Measurements from ENCODE around the gene NKAIN2. TPM values are rescaled to one million over a fixed set of nuclear protein-coding genes. Genes with fewer than 3 reads are reported as not detected.
"Not testable (repeated sequence)": the region's sequence is repeated elsewhere in the genome, so short reads cannot be mapped to it uniquely, and the experiment has no call there.

Gene NKAIN2
- total RNA-seq, 1 donor = 16.7 TPM

GRCh38 chr6:124164343-124164742 lies 360.7 kb downstream of the NKAIN2 start:
- DNase-seq (ENCODE audit: low read depth in 2 of 3, low spot score in 2 of 3) = no peak

- DNase-seq (ENCODE audit: low read depth in 2 of 3, low spot score in 2 of 3) = not testable (repeated sequence)
Observed at GRCh38 chr6:124167249-124167648, 363.6 kb downstream of the NKAIN2 start.

- DNase-seq (ENCODE audit: low read depth in 2 of 3, low spot score in 2 of 3) = no peak
Observed at GRCh38 chr6:124190256-124190655, 386.6 kb downstream of the NKAIN2 start.

- no peak for DNase-seq (ENCODE audit: low read depth in 2 of 3, low spot score in 2 of 3)
Observed at GRCh38 chr6:124193132-124193531, 389.5 kb downstream of the NKAIN2 start.

GRCh38 chr6:124197148-124197547 lies 393.5 kb downstream of the NKAIN2 start:
- DNase-seq (ENCODE audit: low read depth in 2 of 3, low spot score in 2 of 3) = no peak

GRCh38 chr6:124199286-124199685 lies 395.6 kb downstream of the NKAIN2 start:
- DNase-seq (ENCODE audit: low read depth in 2 of 3, low spot score in 2 of 3) = no peak

GRCh38 chr6:124200661-124201060 lies 397.0 kb downstream of the NKAIN2 start:
- no peak for DNase-seq (ENCODE audit: low read depth in 2 of 3, low spot score in 2 of 3)

- no peak for DNase-seq (ENCODE audit: low read depth in 2 of 3, low spot score in 2 of 3)
Observed at GRCh38 chr6:124203101-124203811, 399.6 kb downstream of the NKAIN2 start.

- DNase-seq (ENCODE audit: low read depth in 2 of 3, low spot score in 2 of 3) = no peak
Observed at GRCh38 chr6:124203812-124204167, 400.1 kb downstream of the NKAIN2 start.

- DNase-seq (ENCODE audit: low read depth in 2 of 3, low spot score in 2 of 3) = no peak
Observed at GRCh38 chr6:124205921-124206320, 402.3 kb downstream of the NKAIN2 start.

GRCh38 chr6:124223611-124224345 lies 420.1 kb downstream of the NKAIN2 start:
- no peak for DNase-seq (ENCODE audit: low read depth in 2 of 3, low spot score in 2 of 3)

GRCh38 chr6:124226396-124226795 lies 422.7 kb downstream of the NKAIN2 start:
- peak in 1 of 3 donors; percentile 9 for DNase-seq (ENCODE audit: low read depth in 2 of 3, low spot score in 2 of 3)

GRCh38 chr6:124233221-124233620 lies 429.6 kb downstream of the NKAIN2 start:
- DNase-seq (ENCODE audit: low read depth in 2 of 3, low spot score in 2 of 3) = no peak

- DNase-seq (ENCODE audit: low read depth in 2 of 3, low spot score in 2 of 3) = no peak
Observed at GRCh38 chr6:124234801-124235200, 431.1 kb downstream of the NKAIN2 start.

GRCh38 chr6:124237911-124238310 lies 434.2 kb downstream of the NKAIN2 start:
- no peak for DNase-seq (ENCODE audit: low read depth in 2 of 3, low spot score in 2 of 3)

- DNase-seq (ENCODE audit: low read depth in 2 of 3, low spot score in 2 of 3) = not testable (repeated sequence)
Observed at GRCh38 chr6:124238408-124238807, 434.7 kb downstream of the NKAIN2 start.

GRCh38 chr6:124254941-124255685 lies 451.4 kb downstream of the NKAIN2 start:
- no peak for DNase-seq (ENCODE audit: low read depth in 2 of 3, low spot score in 2 of 3)

GRCh38 chr6:124260337-124260736 lies 456.7 kb downstream of the NKAIN2 start:
- no peak for DNase-seq (ENCODE audit: low read depth in 2 of 3, low spot score in 2 of 3)

GRCh38 chr6:124269733-124270132 lies 466.1 kb downstream of the NKAIN2 start:
- DNase-seq (ENCODE audit: low read depth in 2 of 3, low spot score in 2 of 3) = no peak

- DNase-seq (ENCODE audit: low read depth in 2 of 3, low spot score in 2 of 3) = no peak
Observed at GRCh38 chr6:124273701-124274100, 470.0 kb downstream of the NKAIN2 start.

- DNase-seq (ENCODE audit: low read depth in 2 of 3, low spot score in 2 of 3) = no peak
Observed at GRCh38 chr6:124282541-124282940, 478.9 kb downstream of the NKAIN2 start.

- no peak for DNase-seq (ENCODE audit: low read depth in 2 of 3, low spot score in 2 of 3)
Observed at GRCh38 chr6:124283486-124283885, 479.8 kb downstream of the NKAIN2 start.
